Peyer's patch (tissue), 4 donors: ENCODE data around the gene GABRR1.

Experiments
- POLR2A ChIP-seq, 2 donors: fragments of 450-650 bp; IDR thresholded peaks; one replicate each; pipeline ENCODE4 v1.5.1; 2017; ENCODE audit warnings: antibody characterized with exemption in 2 of 2, mild to moderate bottlenecking in 2 of 2, moderate library complexity in 2 of 2
- TF ChIP-seq, protein P1 (sequence below), 6 experiments: fragments of 450-650 bp in 4 of 6; fragments of 200-600 bp in 2 of 6; sonication (generic) in 1 of 6; IDR thresholded peaks; one replicate each; pipeline ENCODE4 v1.5.1; 2017 to 2019; ENCODE audit warnings: antibody characterized with exemption in 6 of 6, mild to moderate bottlenecking in 3 of 6, moderate library complexity in 1 of 6

DNA sequence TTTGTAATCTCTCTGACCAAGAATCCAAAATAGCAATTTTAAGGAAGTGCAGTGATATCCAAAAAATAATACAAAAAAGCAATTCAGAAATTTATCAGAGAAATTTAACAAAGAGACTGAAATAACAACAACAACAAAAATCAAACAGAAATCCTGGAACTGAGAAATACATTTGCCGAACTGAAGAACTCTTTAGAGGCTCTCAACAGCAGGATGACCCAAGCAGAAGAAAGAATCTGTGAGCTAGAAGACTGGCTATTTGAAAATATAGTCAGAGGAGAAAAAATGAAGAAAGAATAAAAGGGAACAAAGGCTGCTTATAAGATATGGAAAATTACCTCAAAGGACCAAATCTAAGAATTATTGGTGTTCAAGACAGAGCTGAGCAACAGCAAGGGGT, 22.6 kb downstream of the GABRR1 start:
- TF ChIP-seq, protein P1, sequence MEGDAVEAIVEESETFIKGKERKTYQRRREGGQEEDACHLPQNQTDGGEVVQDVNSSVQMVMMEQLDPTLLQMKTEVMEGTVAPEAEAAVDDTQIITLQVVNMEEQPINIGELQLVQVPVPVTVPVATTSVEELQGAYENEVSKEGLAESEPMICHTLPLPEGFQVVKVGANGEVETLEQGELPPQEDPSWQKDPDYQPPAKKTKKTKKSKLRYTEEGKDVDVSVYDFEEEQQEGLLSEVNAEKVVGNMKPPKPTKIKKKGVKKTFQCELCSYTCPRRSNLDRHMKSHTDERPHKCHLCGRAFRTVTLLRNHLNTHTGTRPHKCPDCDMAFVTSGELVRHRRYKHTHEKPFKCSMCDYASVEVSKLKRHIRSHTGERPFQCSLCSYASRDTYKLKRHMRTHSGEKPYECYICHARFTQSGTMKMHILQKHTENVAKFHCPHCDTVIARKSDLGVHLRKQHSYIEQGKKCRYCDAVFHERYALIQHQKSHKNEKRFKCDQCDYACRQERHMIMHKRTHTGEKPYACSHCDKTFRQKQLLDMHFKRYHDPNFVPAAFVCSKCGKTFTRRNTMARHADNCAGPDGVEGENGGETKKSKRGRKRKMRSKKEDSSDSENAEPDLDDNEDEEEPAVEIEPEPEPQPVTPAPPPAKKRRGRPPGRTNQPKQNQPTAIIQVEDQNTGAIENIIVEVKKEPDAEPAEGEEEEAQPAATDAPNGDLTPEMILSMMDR (IDR thresholded peaks at IDR 0.05), result no peak
- no peak for TF ChIP-seq POLR2A (IDR thresholded peaks at IDR 0.05)
